ENCODE measurements around the gene ATE1. TPM values are rescaled to one million over a fixed set of nuclear protein-coding genes. Genes with fewer than 3 reads are reported as not detected.

Gene ATE1
- total RNA-seq: 14.4 and 14.7 TPM in 2 replicates

DNA sequence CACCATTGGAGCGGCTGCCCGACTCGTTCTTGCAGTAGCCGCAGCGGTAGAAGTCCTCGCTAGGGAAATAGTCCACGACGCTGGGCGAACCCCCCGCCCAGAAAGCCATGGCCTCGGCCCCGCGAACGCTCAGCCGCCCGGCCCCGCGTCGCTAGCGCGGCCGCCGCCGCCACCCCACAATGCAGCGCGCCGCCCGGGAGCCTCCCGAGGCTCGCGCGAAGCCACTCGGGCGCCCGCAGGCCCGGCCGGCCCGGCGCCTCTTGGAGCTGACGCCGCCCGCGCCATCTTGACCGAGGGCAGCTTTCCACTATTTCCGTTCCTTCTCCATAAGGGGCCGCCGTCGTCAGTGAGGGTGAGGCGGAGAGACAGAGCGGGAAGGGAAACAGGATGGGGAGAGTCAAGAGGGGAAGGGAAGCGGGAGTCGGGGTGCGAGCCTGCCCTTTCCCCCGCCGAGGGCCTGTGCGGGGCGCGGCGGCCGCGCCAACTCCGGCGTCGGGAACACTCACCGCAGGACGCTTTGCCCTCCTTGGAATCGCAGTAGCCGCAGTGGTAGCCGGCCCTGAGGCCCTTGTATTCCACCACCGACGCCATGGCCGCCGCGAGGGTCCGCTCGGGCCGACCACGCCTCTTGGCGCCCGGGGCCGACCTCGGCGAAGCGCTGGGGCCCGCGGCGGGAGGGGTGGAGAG is at the start of gene ATE1:
Gene ATE1 (minus strand): TSS at position 191 of the 687 bp plus-strand sequence. CDS start 82 bp downstream, at position 109.

DNA sequence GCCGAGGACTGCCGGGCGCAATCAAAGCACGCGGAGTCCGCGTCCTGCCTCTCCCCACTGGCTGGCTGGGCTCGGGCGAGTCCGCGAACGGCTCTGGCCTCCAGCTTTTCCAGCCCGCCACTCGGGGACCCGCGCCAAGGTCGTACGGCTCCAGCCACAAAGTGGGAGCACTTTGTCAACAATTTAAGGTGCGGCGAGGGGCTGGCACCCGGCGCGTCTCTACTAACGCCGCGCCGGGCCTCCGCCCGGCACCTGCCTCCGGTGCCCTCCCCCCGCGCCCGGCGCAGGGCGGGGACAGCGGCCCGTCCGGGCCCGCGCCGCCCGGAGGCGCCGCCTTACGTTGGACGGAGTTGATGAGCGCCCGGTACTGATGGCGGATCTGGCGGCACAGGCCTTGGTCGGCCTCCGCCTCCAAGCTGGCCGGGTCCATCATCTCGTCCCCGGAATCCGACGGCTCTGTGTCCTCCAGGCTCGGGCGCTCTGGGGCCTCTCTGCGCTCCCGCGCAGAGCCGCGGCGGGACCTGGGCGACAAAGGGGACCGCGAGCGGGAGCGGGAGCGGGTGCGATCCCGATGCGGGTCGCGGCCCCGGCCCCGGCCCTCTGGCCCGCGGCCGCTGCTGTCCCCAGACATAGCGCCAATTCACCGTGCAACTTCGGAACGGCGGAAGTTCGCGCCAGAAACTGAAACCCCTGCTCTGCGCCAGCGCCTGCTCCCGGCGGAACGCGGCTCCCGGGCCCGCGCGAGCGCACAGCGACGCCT is 46.9 kb upstream of the ATE1 start, which contains the start of gene NSMCE4A:
Gene NSMCE4A (minus strand): TSS at position 683 of the 760 bp plus-strand sequence. CDS start 52 bp downstream, at position 631.

Other genes with a start within 250 kb of the ATE1 start
- gene NSMCE4A, start 47.2 kb upstream of the ATE1 start, total RNA-seq: 25.5 and 31.4 TPM in 2 replicates
- 6.6 and 6.9 TPM in 2 replicates for gene TACC2, start 61.1 kb upstream of the ATE1 start, total RNA-seq

Data from epithelial cell of alveolus of lung (primary cell).